Karpas-422 (cell line): ENCODE results near the gene XPNPEP2. TPM values are rescaled to one million over a fixed set of nuclear protein-coding genes. Genes with fewer than 3 reads are reported as not detected.

Experiments used
- DNase-seq: peaks from one replicate; pipeline ENCODE4 v3.0.0-alpha.2; 2015
- H2AFZ ChIP-seq: fragments of 200-600 bp; sonication (generic); 2 replicates; pipeline ENCODE4 v1.6.1; 2014; ENCODE audit warnings: antibody characterized with exemption, low read length, mixed read lengths
- H3K27ac ChIP-seq: fragments of 200-600 bp; sonication (generic); 2 replicates; pipeline ENCODE4 v1.5.1; 2014; ENCODE audit warnings: mild to moderate bottlenecking, low read length, moderate library complexity
- H3K27me3 ChIP-seq: fragments of 200-600 bp; sonication (generic); 2 replicates; pipeline ENCODE4 v1.6.1; 2014; ENCODE audit warnings: low read length, mixed read lengths
- H3K36me3 ChIP-seq: fragments of 200-600 bp; sonication (generic); 2 replicates; pipeline ENCODE4 v1.6.1; 2014; ENCODE audit warnings: low read length, mixed read lengths; ENCODE audit not compliant: insufficient read depth
- H3K4me1 ChIP-seq: fragments of 200-600 bp; sonication (generic); 2 replicates; pipeline ENCODE4 v1.6.1; 2014; ENCODE audit warnings: mild to moderate bottlenecking, low read length, mixed read lengths
- H3K4me2 ChIP-seq: fragments of 200-600 bp; sonication (generic); 2 replicates; pipeline ENCODE4 v1.6.1; 2014; ENCODE audit warnings: low read length, low read depth, mild to moderate bottlenecking; ENCODE audit not compliant: poor library complexity, severe bottlenecking
- H3K4me3 ChIP-seq: fragments of 200-600 bp; sonication (generic); 2 replicates; pipeline ENCODE4 v1.5.1; 2014; ENCODE audit warnings: mild to moderate bottlenecking, antibody characterized with exemption, low read length, mixed read lengths
- H3K79me2 ChIP-seq: fragments of 200-600 bp; sonication (generic); 2 replicates; pipeline ENCODE4 v1.6.1; 2014; ENCODE audit warnings: mild to moderate bottlenecking, low read length, mixed read lengths
- H3K9ac ChIP-seq: fragments of 200-600 bp; sonication (generic); 2 replicates; pipeline ENCODE4 v1.6.0; 2014; ENCODE audit warnings: low read length
- H3K9me2 ChIP-seq: fragments of 200-600 bp; sonication (generic), shearing (Covaris generic); replicated peaks from 2 replicates; pipeline ENCODE4 v1.6.0; 2014; ENCODE audit warnings: mild to moderate bottlenecking, low read length, moderate library complexity; ENCODE audit not compliant: insufficient read depth
- H3K9me3 ChIP-seq: fragments of 300-700, 200-600 bp; sonication (generic); 2 replicates; pipeline ENCODE4 v1.6.1; 2014; ENCODE audit warnings: low read length, mixed read lengths
- H4K20me1 ChIP-seq: fragments of 200-600 bp; sonication (generic); 2 replicates; pipeline ENCODE4 v1.6.1; 2014; ENCODE audit warnings: mild to moderate bottlenecking, antibody characterized with exemption, low read length, low read depth; ENCODE audit not compliant: insufficient read depth
- total RNA-seq: library from RNA; depleted of rRNA; stranded (reverse); fragments of >200 nt; shearing (Covaris generic); gene quantifications from 2 replicates; pipeline ENCODE4 v1.2.3, GENCODE V29; 2014; ENCODE audit warnings: low replicate concordance

The XPNPEP2 gene
- total RNA-seq, 1 experiment from 2014 or later, result not detected

- Histone ChIP-seq H3K9me3 (no peaks in the 10 kb centered on the region), H4K20me1 (no peaks in the 10 kb centered on the region), H3K27me3 (no peaks in the 10 kb centered on the region), H3K27ac (no peak overlapping the region), H3K36me3 (no peaks in the 10 kb centered on the region), H2AFZ (no peak overlapping the region), H3K4me3 (no peak overlapping the region), H3K4me2 (no peak overlapping the region), H3K79me2 (no peaks in the 10 kb centered on the region), H3K9me2 (no peaks in the 10 kb centered on the region), H3K9ac (no peak overlapping the region), H3K4me1 (no peaks in the 10 kb centered on the region)
- no peak for DNase-seq
Observed at GRCh38 chrX:129706400-129707072, 32.2 kb upstream of the XPNPEP2 start.

GRCh38 chrX:129714581-129714980 is 24.2 kb upstream of the XPNPEP2 start:
- H3K79me2 ChIP-seq, result no peaks in the 10 kb centered on the region
- H3K9me3 ChIP-seq, result no peaks in the 10 kb centered on the region
- DNase-seq, result no peak
- H2AFZ ChIP-seq, result no peak overlapping the region
- H3K9me2 ChIP-seq, result no peaks in the 10 kb centered on the region
- no peak overlapping the region for H3K4me2 ChIP-seq
- H3K36me3 ChIP-seq, result no peaks in the 10 kb centered on the region
- H3K4me1 ChIP-seq, result no peaks in the 10 kb centered on the region
- H4K20me1 ChIP-seq, result no peaks in the 10 kb centered on the region
- no peak overlapping the region for H3K27ac ChIP-seq
- H3K27me3 ChIP-seq, result no peaks in the 10 kb centered on the region
- no peak overlapping the region for H3K9ac ChIP-seq
- no peak overlapping the region for H3K4me3 ChIP-seq

- Histone ChIP-seq H3K9me3 (no peaks in the 10 kb centered on the region), H3K4me2 (no peak overlapping the region), H3K9ac (no peak overlapping the region), H3K27ac (no peak overlapping the region), H3K9me2 (no peaks in the 10 kb centered on the region), H2AFZ (no peak overlapping the region), H3K27me3 (no peaks in the 10 kb centered on the region), H3K4me1 (no peaks in the 10 kb centered on the region), H3K36me3 (no peaks in the 10 kb centered on the region), H3K79me2 (no peaks in the 10 kb centered on the region), H4K20me1 (no peaks in the 10 kb centered on the region), H3K4me3 (no peak overlapping the region)
- no peak for DNase-seq
Observed at GRCh38 chrX:129716507-129716906, 22.3 kb upstream of the XPNPEP2 start.

DNA sequence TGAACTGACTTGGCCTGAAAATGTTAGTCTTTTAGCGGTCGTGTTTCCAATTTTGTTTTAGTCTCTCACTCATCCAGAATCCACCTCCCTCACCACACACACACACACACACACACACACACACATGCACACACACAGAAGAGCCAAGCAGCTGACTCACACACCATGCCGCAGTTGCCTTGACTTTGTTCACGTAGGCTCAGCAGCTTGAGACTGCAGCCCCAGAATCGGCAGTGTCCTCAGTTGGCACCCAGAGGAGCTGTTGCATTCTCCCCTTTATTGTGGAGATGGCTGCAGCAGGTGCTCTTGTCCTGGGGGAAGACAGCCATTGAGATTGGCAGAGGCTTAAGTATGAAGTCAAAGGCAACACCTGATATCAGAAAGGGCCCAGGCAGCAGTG is 20.9 kb upstream of the XPNPEP2 start:
- no peak overlapping the region for H3K27ac ChIP-seq
- DNase-seq, result no peak
- no peaks in the 10 kb centered on the region for H3K9me2 ChIP-seq
- no peak overlapping the region for H3K4me3 ChIP-seq
- no peaks in the 10 kb centered on the region for H3K4me1 ChIP-seq
- H3K4me2 ChIP-seq, result no peak overlapping the region
- H3K9ac ChIP-seq, result no peak overlapping the region
- no peaks in the 10 kb centered on the region for H3K27me3 ChIP-seq
- no peak overlapping the region for H2AFZ ChIP-seq
- H3K36me3 ChIP-seq, result no peaks in the 10 kb centered on the region
- H4K20me1 ChIP-seq, result no peaks in the 10 kb centered on the region
- H3K9me3 ChIP-seq, result no peaks in the 10 kb centered on the region
- no peaks in the 10 kb centered on the region for H3K79me2 ChIP-seq

DNA sequence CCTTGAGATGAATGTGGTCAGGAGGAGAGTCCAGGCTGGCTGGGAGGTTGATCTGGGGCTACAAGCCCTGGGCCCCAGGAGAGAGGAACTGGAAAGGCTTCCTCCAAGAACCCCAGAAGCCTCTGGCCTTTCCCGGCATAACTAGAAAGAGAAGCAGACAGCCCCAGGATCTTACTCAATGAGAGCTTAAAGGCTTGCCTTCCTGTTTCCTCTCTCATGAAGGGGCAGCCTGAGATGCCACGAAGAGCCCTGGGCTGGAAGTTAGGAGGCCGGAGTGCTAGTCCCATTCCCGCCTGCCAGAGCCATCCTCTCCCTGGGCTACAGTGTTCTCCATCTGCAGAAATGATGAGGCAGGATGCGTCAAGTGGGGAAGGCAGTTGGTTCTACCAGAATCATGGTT is 20.1 kb upstream of the XPNPEP2 start:
- H3K79me2 ChIP-seq, result no peaks in the 10 kb centered on the region
- no peak overlapping the region for H2AFZ ChIP-seq
- H3K4me3 ChIP-seq, result no peak overlapping the region
- H3K4me1 ChIP-seq, result no peaks in the 10 kb centered on the region
- no peaks in the 10 kb centered on the region for H3K9me3 ChIP-seq
- H3K27me3 ChIP-seq, result no peaks in the 10 kb centered on the region
- peak; percentile 20 for DNase-seq
- no peak overlapping the region for H3K27ac ChIP-seq
- H3K4me2 ChIP-seq, result no peak overlapping the region
- H3K9me2 ChIP-seq, result no peaks in the 10 kb centered on the region
- H4K20me1 ChIP-seq, result no peaks in the 10 kb centered on the region
- H3K9ac ChIP-seq, result no peak overlapping the region
- H3K36me3 ChIP-seq, result no peaks in the 10 kb centered on the region

GRCh38 chrX:129719268-129719667 is 19.5 kb upstream of the XPNPEP2 start:
- H3K79me2 ChIP-seq, result no peaks in the 10 kb centered on the region

DNA sequence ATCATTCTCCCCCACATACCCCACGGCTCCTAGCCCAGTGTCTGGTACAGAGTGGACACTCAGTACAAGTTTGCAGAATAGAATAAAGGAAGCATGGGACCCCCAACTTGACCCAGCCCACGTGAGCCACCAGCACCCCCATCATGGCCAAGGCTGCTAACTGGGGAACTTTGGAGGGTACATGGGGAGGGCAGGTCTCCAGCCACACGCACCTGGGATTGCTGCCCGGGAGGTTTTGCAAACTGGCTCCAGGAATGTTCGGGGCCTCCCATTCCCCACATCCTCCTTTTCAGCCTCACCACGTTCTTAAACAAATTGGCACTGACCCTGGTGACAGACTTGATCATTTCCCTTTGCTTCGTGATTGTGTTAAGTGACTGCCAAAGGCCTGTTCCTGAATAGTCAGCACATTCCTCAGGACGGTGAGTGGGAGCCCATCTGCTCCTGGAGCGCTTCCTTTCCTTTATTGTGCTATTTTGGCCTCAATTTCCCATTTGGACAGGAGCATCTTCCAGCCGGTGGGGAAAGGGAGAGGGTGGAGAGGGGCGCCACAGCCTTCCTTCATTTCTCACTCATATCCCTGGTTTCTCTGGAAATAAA is 18.7 kb upstream of the XPNPEP2 start:
- Histone ChIP-seq H2AFZ (no peak overlapping the region), H3K9ac (no peak overlapping the region), H3K4me2 (no peak overlapping the region), H4K20me1 (no peaks in the 10 kb centered on the region), H3K27me3 (no peaks in the 10 kb centered on the region), H3K36me3 (no peaks in the 10 kb centered on the region), H3K9me3 (no peaks in the 10 kb centered on the region), H3K4me3 (no peak overlapping the region), H3K27ac (no peak overlapping the region), H3K9me2 (no peaks in the 10 kb centered on the region), H3K4me1 (no peaks in the 10 kb centered on the region), H3K79me2 (no peaks in the 10 kb centered on the region)
- no peak for DNase-seq

More at GRCh38 chrX:129719268-129719667, 19.5 kb upstream of the XPNPEP2 start:
- no peaks in the 10 kb centered on the region for H3K4me1 ChIP-seq
- H3K27me3 ChIP-seq, result no peaks in the 10 kb centered on the region
- no peak overlapping the region for H3K27ac ChIP-seq
- H2AFZ ChIP-seq, result no peak overlapping the region
- no peak overlapping the region for H3K9ac ChIP-seq
- no peaks in the 10 kb centered on the region for H4K20me1 ChIP-seq
- H3K4me3 ChIP-seq, result no peak overlapping the region
- no peaks in the 10 kb centered on the region for H3K36me3 ChIP-seq
- no peaks in the 10 kb centered on the region for H3K9me2 ChIP-seq
- DNase-seq, result no peak
- H3K9me3 ChIP-seq, result no peaks in the 10 kb centered on the region
- no peak overlapping the region for H3K4me2 ChIP-seq

DNA sequence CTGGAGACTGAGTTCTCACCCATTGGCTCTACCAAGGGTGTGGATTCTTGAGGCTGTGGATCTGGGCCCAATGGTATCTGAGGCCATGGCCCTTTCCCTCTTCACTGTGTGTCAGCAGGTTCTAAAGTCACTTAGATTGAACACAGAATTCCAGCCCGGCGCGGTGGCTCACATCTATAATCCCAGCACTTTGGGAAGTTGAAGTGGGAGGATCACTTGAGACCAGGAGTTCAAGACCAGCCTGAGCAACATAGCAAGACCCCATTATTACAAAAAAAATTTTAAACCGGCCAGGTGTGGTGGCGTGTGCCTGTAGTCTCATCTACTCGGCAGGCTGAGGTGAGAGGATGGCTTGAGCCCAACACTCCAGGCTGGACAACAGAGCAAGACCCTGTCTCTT is 18.0 kb upstream of the XPNPEP2 start:
- Histone ChIP-seq H3K9me2 (no peaks in the 10 kb centered on the region), H3K27me3 (no peaks in the 10 kb centered on the region), H2AFZ (no peak overlapping the region), H3K79me2 (no peaks in the 10 kb centered on the region), H3K9me3 (no peaks in the 10 kb centered on the region), H4K20me1 (no peaks in the 10 kb centered on the region), H3K36me3 (no peaks in the 10 kb centered on the region), H3K27ac (no peak overlapping the region), H3K4me2 (no peak overlapping the region), H3K4me3 (no peak overlapping the region), H3K4me1 (no peaks in the 10 kb centered on the region), H3K9ac (no peak overlapping the region)
- no peak for DNase-seq
